Stimulated activated CD8-positive, alpha-beta memory T cell treated with anti-CD3 and anti-CD28 coated beads, Interleukin-12 subunit alpha, Interleukin-12 subunit beta, amount 100 ng/mL, for 1 hour (primary cell): ENCODE data around the gene EBLN2.

ENCODE experiments used
- DNase-seq: peaks from one replicate; pipeline ENCODE4 v3.0.0-alpha.2; 2020; ENCODE audit warnings: low read depth

The EBLN2 gene

DNA sequence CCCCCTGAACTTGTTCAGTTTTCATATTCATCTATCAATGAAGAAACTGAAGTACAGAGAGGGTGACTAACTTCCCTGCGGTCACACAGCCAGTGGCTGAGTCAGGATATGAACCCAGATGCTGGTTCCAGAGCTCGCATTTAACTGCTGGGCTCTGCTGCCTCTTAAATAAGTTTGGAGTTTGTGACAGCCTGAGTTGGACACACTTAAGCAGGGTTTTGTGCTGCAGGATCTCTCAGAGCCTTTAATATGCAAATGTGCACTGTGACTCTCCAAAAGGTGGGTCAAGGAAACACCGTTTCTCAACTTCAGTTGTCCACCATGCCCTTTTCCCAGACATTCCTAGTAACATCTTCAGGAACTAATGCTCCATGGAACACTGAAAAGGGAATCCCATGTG lies 45.8 kb downstream of the EBLN2 start:
- no peak for DNase-seq

DNA sequence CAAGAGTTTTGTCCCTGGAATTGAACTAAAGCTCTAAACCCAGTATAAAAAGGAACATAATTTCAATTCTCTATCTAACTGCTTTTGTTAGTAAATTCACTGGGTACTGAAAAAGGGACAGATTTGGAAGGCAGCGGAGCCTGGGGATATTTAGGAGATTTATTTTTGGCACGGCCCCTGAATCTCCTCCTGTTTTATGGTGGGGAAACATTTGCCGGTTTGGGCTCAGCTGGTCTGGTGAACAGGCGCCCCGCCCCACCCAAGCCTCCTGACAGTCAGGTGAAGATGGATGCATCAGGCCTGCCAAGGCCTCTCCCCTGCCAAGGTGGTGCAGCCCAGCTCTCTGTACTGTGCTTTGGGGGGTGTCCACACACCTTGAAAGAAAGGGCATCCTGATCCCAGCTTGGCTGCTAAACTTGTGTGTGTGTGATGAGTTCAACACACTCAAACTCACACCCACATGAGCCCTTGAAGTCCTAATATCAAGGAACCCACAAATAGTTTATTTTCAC lies 46.3 kb downstream of the EBLN2 start:
- no peak for DNase-seq

DNA sequence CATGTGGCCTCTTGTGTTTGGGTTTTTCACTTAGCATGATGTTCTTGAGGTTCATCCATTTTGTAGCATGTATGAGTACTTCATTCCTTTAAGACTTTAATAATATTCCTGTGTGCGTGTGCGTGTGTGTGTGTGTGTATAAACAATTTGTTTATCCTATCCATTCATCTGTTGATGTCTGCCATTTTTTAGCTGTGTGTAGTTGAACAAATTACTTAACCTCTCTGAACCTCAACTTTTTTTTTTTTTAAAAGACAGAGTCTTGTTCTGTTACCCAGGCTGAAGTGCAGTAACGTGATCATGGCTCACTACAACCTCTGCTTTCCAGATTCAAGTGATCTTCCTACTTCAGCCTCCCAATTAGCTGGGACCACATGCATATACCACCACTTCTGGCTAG lies 47.3 kb downstream of the EBLN2 start:
- no peak for DNase-seq

DNA sequence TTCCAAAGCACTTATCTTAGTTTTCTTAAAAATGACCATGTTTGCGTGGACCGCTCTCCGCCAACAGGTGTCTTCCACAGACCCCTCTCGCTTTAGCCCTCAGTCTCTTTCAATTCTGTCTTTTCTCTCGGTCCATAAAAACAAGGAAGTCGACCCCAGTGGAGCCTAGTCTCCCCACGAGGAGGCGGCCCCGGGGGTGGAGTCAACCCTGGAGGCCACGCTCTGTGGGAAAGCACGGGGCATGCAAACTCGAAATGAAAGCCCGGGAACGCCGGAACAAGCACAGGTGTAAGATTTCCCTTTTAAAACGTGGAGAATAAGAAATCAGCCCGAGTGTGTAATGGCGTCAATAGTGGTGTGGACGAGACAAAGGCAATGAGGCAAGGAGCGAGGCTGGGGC lies 49.1 kb downstream of the EBLN2 start:
- no peak for DNase-seq
